GM18867 (cell line): ENCODE results near the gene MTRF1.
"Not testable (repeated sequence)": the region's sequence is repeated elsewhere in the genome, so short reads cannot be mapped to it uniquely, and the experiment has no call there.

ENCODE experiments used
- ATAC-seq: cut with Tn5 transposase; IDR thresholded peaks from one replicate; pipeline ENCODE4 v1.9.1; 2021; ENCODE audit warnings: mild to moderate bottlenecking, moderate library complexity; ENCODE audit not compliant: unreplicated experiment

The MTRF1 gene

GRCh38 chr13:41284512-41285288 is 21.3 kb upstream of the MTRF1 start:
- ATAC-seq: no peak

- ATAC-seq: no peak
These were observed 18.8 kb upstream of the MTRF1 start for GRCh38 chr13:41282129-41282571.

- ATAC-seq: not testable (repeated sequence)
These were observed 15.8 kb upstream of the MTRF1 start for GRCh38 chr13:41279156-41279555.

- ATAC-seq: no peak
These were observed 13.4 kb upstream of the MTRF1 start for GRCh38 chr13:41276824-41277223.

- ATAC-seq: no peak
These were observed 11.5 kb upstream of the MTRF1 start for GRCh38 chr13:41274881-41275280.

- no peak for ATAC-seq
These were observed 10.6 kb upstream of the MTRF1 start for GRCh38 chr13:41273831-41274441.

GRCh38 chr13:41271456-41272285 is 8.3 kb upstream of the MTRF1 start:
- no peak for ATAC-seq

GRCh38 chr13:41268764-41269163 is 5.4 kb upstream of the MTRF1 start:
- no peak for ATAC-seq

GRCh38 chr13:41267106-41267505 is 3.7 kb upstream of the MTRF1 start:
- no peak for ATAC-seq

- ATAC-seq: no peak
These were observed 3.4 kb downstream of the MTRF1 start for GRCh38 chr13:41259875-41260501.

GRCh38 chr13:41257535-41257934 is 5.8 kb downstream of the MTRF1 start:
- ATAC-seq: no peak

GRCh38 chr13:41254902-41255301 is 8.5 kb downstream of the MTRF1 start:
- no peak for ATAC-seq

- no peak for ATAC-seq
These were observed 12.4 kb downstream of the MTRF1 start for GRCh38 chr13:41250993-41251392.

- ATAC-seq: no peak
These were observed 16.3 kb downstream of the MTRF1 start for GRCh38 chr13:41246969-41247680.

GRCh38 chr13:41244556-41244955 is 18.8 kb downstream of the MTRF1 start:
- ATAC-seq: no peak

GRCh38 chr13:41241626-41242025 is 21.8 kb downstream of the MTRF1 start:
- ATAC-seq: no peak

- no peak for ATAC-seq
These were observed 27.0 kb downstream of the MTRF1 start for GRCh38 chr13:41236369-41236768.

- no peak for ATAC-seq
These were observed 30.5 kb downstream of the MTRF1 start for GRCh38 chr13:41232578-41233480.

- no peak for ATAC-seq
These were observed 31.6 kb downstream of the MTRF1 start for GRCh38 chr13:41231786-41232185.
